ENCODE data around the gene TRIO.

DNA sequence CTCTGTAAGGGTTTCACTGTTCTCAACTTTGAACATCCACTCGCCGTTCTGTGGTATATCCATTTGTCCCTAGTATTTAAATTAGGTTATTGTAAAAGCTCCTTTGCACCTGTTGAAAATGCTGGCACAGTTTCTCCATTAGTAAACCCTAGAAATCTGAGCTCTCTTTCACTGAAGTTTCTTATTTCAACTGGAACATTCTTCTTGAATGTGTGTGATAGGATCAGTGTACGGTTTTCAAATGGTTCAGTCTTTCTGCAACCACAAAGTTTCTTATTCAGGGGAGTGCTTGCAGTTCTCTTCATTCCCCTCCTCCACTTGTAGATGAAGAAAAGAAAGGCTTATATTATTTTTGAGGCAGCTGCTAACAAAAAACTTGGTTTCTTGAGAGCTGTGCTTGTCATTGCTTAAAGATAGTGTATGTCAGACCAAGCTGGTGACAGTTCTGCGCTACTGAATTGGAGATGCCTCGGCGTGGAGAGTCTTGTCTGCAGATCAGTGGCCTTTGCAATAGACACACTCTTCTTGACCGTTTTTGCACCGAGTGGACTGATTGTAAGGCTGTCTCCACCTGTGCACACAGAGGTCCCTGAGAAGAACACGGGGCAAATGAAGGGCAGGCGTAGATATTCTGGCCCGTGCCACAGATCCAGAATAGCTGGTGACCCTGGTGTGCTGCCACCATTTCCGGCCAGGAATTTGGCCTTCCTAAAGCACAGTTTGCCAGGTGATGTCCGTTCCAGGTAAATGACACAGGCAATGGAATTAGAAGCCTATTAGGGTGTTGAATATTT, 102.2 kb downstream of the TRIO start:
- TF ChIP-seq GLIS3 (CRISPR knock-in tag; IDR thresholded peaks at IDR 0.05) (no peak), ARNTL (CRISPR knock-in tag; IDR thresholded peaks at IDR 0.05; ENCODE audit: borderline replicate concordance, low read depth) (no peak), ZC3H10 (CRISPR knock-in tag; IDR thresholded peaks at IDR 0.05) (no peak), ISL1 (CRISPR knock-in tag; IDR thresholded peaks at IDR 0.05) (no peak), ZFP30 (CRISPR knock-in tag; IDR thresholded peaks at IDR 0.05) (no peak), POU6F1 (CRISPR knock-in tag; IDR thresholded peaks at IDR 0.05; ENCODE audit: borderline replicate concordance, low read depth) (no peak)
- TF ChIP-seq, protein P1, sequence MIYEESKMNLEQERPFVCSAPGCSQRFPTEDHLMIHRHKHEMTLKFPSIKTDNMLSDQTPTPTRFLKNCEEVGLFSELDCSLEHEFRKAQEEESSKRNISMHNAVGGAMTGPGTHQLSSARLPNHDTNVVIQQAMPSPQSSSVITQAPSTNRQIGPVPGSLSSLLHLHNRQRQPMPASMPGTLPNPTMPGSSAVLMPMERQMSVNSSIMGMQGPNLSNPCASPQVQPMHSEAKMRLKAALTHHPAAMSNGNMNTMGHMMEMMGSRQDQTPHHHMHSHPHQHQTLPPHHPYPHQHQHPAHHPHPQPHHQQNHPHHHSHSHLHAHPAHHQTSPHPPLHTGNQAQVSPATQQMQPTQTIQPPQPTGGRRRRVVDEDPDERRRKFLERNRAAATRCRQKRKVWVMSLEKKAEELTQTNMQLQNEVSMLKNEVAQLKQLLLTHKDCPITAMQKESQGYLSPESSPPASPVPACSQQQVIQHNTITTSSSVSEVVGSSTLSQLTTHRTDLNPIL (CRISPR knock-in tag; IDR thresholded peaks at IDR 0.05; ENCODE audit: low read depth): no peak
